ENCODE measurements around the gene GTSE1.

The GTSE1 gene

GRCh38 chr22:46350646-46351045 lies 54.0 kb downstream of the GTSE1 start:
- Histone ChIP-seq H3K27ac (ENCODE audit: low read depth, low read length) (no peak overlapping the region), H3K4me1 (ENCODE audit: control insufficient read depth in 1 of 2, insufficient read depth in 2 of 2, low read length in 2 of 2) (no peaks in the 10 kb centered on the region), H3K36me3 (ENCODE audit: control insufficient read depth in 1 of 2, insufficient read depth in 2 of 2, low read length in 2 of 2) (peaks cover 44 to 88% of the 10 kb centered on the region in 2 donors)

DNA sequence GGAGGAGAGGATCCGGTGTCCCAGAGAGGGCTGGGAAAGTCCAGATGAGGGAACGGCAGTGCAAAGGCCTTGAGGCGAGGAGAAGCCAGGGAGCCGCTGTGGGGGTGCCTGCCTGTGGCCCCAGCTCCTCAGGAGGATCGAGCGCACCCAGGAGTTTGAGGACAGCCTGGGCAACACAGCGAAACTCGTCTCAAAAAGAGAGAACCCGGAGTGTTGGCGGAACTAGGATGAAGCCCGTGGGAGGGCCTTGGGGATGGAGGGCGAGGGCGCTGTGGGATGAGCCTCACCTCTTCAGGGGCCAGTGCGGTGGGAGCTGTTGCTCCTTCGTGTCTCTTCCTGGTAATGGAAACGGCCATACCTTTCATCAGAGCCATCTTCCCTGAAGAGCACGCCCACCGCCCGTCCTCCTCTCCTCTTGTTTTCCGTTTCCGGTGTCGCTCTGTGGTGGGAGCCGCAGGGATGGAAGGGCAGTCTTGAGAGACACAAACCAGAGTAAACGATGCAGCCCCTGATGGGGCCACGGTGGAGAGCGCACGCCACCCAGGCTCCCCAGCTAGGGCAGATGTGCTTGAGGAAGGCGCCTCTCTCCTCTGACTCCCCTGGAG lies 54.6 kb downstream of the GTSE1 start:
- H3K4me1 ChIP-seq (ENCODE audit: control insufficient read depth in 1 of 2, insufficient read depth in 2 of 2, low read length in 2 of 2) = no peaks in the 10 kb centered on the region
- H3K36me3 ChIP-seq (ENCODE audit: control insufficient read depth in 1 of 2, insufficient read depth in 2 of 2, low read length in 2 of 2) = peaks cover 46 to 87% of the 10 kb centered on the region in 2 donors
- H3K9me3 ChIP-seq (ENCODE audit: control insufficient read depth in 1 of 2, low read length in 2 of 2) = no peaks in the 10 kb centered on the region
- no peak overlapping the region for H3K9ac ChIP-seq (ENCODE audit: low read depth in 1 of 2, low read length in 2 of 2)
- H3K27ac ChIP-seq (ENCODE audit: low read depth, low read length) = no peak overlapping the region
- no peak overlapping the region for H3K4me3 ChIP-seq (ENCODE audit: low read depth in 1 of 2, low read length in 2 of 2)
- no peaks in the 10 kb centered on the region for H3K27me3 ChIP-seq (ENCODE audit: control insufficient read depth in 1 of 2, insufficient read depth in 2 of 2, low read length in 2 of 2)

More at GRCh38 chr22:46350646-46351045, 54.0 kb downstream of the GTSE1 start:
- H3K9ac ChIP-seq (ENCODE audit: low read depth in 1 of 2, low read length in 2 of 2) = no peak overlapping the region
- no peaks in the 10 kb centered on the region for H3K27me3 ChIP-seq (ENCODE audit: control insufficient read depth in 1 of 2, insufficient read depth in 2 of 2, low read length in 2 of 2)
- no peak overlapping the region for H3K4me3 ChIP-seq (ENCODE audit: low read depth in 1 of 2, low read length in 2 of 2)
- no peaks in the 10 kb centered on the region for H3K9me3 ChIP-seq (ENCODE audit: control insufficient read depth in 1 of 2, low read length in 2 of 2)

DNA sequence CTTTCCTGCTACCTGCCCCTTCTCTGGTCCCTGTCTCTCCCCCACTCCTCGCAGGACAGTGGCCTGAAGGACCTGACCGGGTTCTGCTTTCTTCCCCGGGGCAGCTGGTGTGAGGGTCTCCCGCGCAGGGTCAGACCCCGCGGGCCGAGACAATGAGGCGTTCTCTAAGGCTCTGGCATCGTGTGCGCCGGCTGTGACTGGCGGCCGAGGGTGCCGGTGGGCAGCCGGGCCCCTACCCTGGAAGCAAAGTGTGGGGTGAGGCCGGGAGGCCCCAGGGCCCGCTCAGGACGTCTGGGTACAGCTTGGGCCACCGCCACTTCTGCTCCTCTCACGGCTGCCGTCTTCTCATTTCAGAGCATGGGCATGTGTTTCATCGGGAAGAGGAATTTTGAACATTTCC lies 55.1 kb downstream of the GTSE1 start:
- H3K36me3 ChIP-seq (ENCODE audit: control insufficient read depth in 1 of 2, insufficient read depth in 2 of 2, low read length in 2 of 2) = peaks cover 46 to 82% of the 10 kb centered on the region in 2 donors

GRCh38 chr22:46352276-46352675 lies 55.6 kb downstream of the GTSE1 start:
- Histone ChIP-seq H3K27ac (ENCODE audit: low read depth, low read length) (no peak overlapping the region), H3K9me3 (ENCODE audit: control insufficient read depth in 1 of 2, low read length in 2 of 2) (no peaks in the 10 kb centered on the region), H3K9ac (ENCODE audit: low read depth in 1 of 2, low read length in 2 of 2) (no peak overlapping the region), H3K4me1 (ENCODE audit: control insufficient read depth in 1 of 2, insufficient read depth in 2 of 2, low read length in 2 of 2) (no peaks in the 10 kb centered on the region), H3K4me3 (ENCODE audit: low read depth in 1 of 2, low read length in 2 of 2) (no peak overlapping the region), H3K36me3 (ENCODE audit: control insufficient read depth in 1 of 2, insufficient read depth in 2 of 2, low read length in 2 of 2) (peaks cover 46 to 80% of the 10 kb centered on the region in 2 donors), H3K27me3 (ENCODE audit: control insufficient read depth in 1 of 2, insufficient read depth in 2 of 2, low read length in 2 of 2) (no peaks in the 10 kb centered on the region)

More for the DNA sequence above, 55.1 kb downstream of the GTSE1 start:
- Histone ChIP-seq H3K4me3 (ENCODE audit: low read depth in 1 of 2, low read length in 2 of 2) (no peak overlapping the region), H3K27me3 (ENCODE audit: control insufficient read depth in 1 of 2, insufficient read depth in 2 of 2, low read length in 2 of 2) (no peaks in the 10 kb centered on the region), H3K4me1 (ENCODE audit: control insufficient read depth in 1 of 2, insufficient read depth in 2 of 2, low read length in 2 of 2) (no peaks in the 10 kb centered on the region), H3K9ac (ENCODE audit: low read depth in 1 of 2, low read length in 2 of 2) (no peak overlapping the region), H3K9me3 (ENCODE audit: control insufficient read depth in 1 of 2, low read length in 2 of 2) (no peaks in the 10 kb centered on the region), H3K27ac (ENCODE audit: low read depth, low read length) (no peak overlapping the region)

DNA sequence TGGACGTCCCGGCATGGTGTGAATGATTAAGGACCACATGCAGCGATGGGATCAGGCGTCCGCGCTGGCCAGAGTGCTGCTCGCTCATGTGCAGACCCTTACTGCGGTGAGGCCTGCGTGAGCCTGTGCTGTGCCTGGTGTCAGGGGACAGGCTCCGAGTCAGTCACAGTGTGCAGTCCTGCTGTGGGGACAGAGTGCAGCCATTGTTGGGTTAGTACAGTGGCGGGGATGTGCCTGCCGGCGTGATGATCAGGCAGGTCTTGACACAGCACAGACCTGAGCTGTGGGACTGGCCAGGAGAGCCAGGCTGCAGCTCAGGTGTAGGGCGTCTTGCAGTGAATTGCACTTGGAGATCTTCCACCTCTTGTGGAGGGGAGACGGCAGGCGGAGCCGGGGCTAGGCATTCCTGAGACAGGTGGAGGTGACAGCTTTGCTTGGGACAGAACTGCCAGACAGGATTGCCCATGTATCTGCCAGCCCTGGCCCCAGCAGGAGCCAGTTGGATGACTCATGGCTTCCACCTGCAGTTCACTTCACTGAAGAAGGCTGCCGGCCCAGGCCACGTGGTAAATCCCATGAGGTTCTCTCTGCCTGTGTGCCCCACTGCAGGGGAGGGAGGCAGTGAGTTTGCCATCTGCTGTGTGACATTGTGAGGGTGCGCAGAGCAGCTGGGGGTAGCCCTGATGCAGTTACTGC lies 56.2 kb downstream of the GTSE1 start:
- no peak overlapping the region for H3K27ac ChIP-seq (ENCODE audit: low read depth, low read length)
- H3K36me3 ChIP-seq (ENCODE audit: control insufficient read depth in 1 of 2, insufficient read depth in 2 of 2, low read length in 2 of 2) = peaks cover 44 to 76% of the 10 kb centered on the region in 2 donors
- no peaks in the 10 kb centered on the region for H3K4me1 ChIP-seq (ENCODE audit: control insufficient read depth in 1 of 2, insufficient read depth in 2 of 2, low read length in 2 of 2)
- H3K4me3 ChIP-seq (ENCODE audit: low read depth in 1 of 2, low read length in 2 of 2) = no peak overlapping the region
- H3K27me3 ChIP-seq (ENCODE audit: control insufficient read depth in 1 of 2, insufficient read depth in 2 of 2, low read length in 2 of 2) = no peaks in the 10 kb centered on the region
- H3K9ac ChIP-seq (ENCODE audit: low read depth in 1 of 2, low read length in 2 of 2) = no peak overlapping the region
- H3K9me3 ChIP-seq (ENCODE audit: control insufficient read depth in 1 of 2, low read length in 2 of 2) = no peaks in the 10 kb centered on the region

DNA sequence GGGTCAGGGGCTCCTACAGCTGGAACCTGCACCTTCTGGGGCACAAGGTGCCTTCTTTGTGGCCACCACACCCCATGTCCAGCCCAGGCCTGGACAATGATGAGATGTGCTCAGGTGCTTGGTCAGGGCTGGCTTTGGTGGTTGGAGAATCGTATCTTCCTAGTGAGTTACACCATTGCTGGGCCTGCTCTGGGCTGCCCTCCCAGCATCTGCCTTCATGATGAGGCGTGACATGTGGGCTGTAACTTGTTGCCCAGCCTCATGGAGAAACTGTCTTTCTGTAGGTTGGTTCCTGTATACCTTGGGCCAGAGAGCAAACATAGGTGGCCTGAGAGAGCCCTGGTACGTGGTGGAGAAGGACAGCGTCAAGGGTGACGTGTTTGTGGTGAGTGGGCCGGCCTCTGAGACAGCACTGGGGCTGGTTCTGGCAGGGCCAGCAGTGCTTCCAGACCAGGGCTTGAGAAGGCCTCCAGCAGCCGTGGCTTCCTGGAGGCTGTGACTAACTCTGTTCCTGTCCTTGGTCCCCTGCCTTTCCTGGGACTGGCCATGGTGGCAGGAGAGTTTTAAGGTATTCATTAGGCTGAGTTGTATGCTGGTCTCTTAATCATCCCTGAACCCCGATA lies 56.9 kb downstream of the GTSE1 start:
- no peak overlapping the region for H3K27ac ChIP-seq (ENCODE audit: low read depth, low read length)
- H3K4me1 ChIP-seq (ENCODE audit: control insufficient read depth in 1 of 2, insufficient read depth in 2 of 2, low read length in 2 of 2) = no peaks in the 10 kb centered on the region
- H3K9me3 ChIP-seq (ENCODE audit: control insufficient read depth in 1 of 2, low read length in 2 of 2) = no peaks in the 10 kb centered on the region
- H3K4me3 ChIP-seq (ENCODE audit: low read depth in 1 of 2, low read length in 2 of 2) = no peak overlapping the region
- H3K27me3 ChIP-seq (ENCODE audit: control insufficient read depth in 1 of 2, insufficient read depth in 2 of 2, low read length in 2 of 2) = no peaks in the 10 kb centered on the region
- no peak overlapping the region for H3K9ac ChIP-seq (ENCODE audit: low read depth in 1 of 2, low read length in 2 of 2)
- H3K36me3 ChIP-seq (ENCODE audit: control insufficient read depth in 1 of 2, insufficient read depth in 2 of 2, low read length in 2 of 2) = peaks cover 39 to 77% of the 10 kb centered on the region in 2 donors

DNA sequence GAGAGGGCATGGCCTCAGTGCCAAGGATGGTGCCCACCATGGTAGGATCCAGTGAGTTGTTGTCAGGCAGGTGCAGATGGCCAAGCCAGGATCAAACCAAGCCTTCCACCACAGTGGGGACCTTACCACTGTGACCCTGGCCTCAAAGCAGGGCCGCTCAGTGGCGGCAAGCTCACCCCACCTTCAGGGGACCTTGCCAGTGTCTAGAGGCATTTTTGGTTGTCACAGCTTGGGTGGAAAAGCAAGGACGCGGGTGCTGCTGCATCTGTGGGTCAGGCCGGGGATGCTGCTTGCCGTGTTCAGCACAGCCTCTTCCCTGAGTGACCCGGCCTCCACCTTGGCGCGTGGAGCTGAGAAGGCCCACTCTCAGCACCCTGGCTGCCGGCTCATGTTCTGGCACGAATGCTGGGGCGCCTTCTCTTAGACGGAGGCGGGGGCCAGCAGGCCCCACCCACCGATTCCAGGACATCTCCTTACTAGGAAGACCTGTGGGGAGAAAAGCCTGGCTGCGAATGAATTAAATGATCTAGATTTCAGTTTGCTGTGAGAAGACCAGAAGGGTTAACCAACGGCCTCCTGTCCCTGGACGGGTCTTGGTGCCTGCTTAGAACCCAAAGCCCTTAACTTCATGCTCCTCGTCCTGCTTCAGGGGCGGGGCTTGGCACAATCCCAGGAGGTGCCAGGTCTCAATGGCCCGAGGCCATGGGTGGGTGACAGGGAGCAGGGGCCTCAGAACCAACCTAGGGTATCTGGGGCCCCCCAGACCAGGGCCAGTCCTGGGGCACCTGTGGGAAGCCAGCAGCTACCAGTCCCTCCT lies 57.7 kb downstream of the GTSE1 start:
- Histone ChIP-seq H3K9ac (ENCODE audit: low read depth in 1 of 2, low read length in 2 of 2) (no peak overlapping the region), H3K4me3 (ENCODE audit: low read depth in 1 of 2, low read length in 2 of 2) (no peak overlapping the region), H3K27me3 (ENCODE audit: control insufficient read depth in 1 of 2, insufficient read depth in 2 of 2, low read length in 2 of 2) (no peaks in the 10 kb centered on the region), H3K27ac (ENCODE audit: low read depth, low read length) (no peak overlapping the region), H3K36me3 (ENCODE audit: control insufficient read depth in 1 of 2, insufficient read depth in 2 of 2, low read length in 2 of 2) (peaks cover 39 to 73% of the 10 kb centered on the region in 2 donors), H3K9me3 (ENCODE audit: control insufficient read depth in 1 of 2, low read length in 2 of 2) (no peaks in the 10 kb centered on the region), H3K4me1 (ENCODE audit: control insufficient read depth in 1 of 2, insufficient read depth in 2 of 2, low read length in 2 of 2) (no peaks in the 10 kb centered on the region)

DNA sequence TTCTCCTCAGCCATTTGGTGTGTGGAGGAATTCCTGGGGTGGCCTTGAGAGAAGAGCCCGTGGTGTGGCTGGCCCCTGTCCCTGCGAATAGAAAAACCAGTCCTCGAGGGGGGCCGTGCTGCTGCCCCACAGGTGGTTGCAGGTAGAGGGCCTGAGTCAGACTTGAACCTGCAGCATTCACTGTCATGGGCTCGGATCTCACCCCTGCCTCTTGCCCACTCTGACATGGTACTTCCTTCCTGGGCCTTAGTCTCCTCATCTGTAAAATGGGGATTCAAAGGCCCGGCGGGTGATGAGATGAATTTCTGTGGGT lies 58.3 kb downstream of the GTSE1 start:
- Histone ChIP-seq H3K4me3 (ENCODE audit: low read depth in 1 of 2, low read length in 2 of 2) (no peak overlapping the region), H3K36me3 (ENCODE audit: control insufficient read depth in 1 of 2, insufficient read depth in 2 of 2, low read length in 2 of 2) (peaks cover 39 to 69% of the 10 kb centered on the region in 2 donors), H3K27ac (ENCODE audit: low read depth, low read length) (no peak overlapping the region), H3K9ac (ENCODE audit: low read depth in 1 of 2, low read length in 2 of 2) (no peak overlapping the region), H3K9me3 (ENCODE audit: control insufficient read depth in 1 of 2, low read length in 2 of 2) (no peaks in the 10 kb centered on the region), H3K27me3 (ENCODE audit: control insufficient read depth in 1 of 2, insufficient read depth in 2 of 2, low read length in 2 of 2) (no peaks in the 10 kb centered on the region), H3K4me1 (ENCODE audit: control insufficient read depth in 1 of 2, insufficient read depth in 2 of 2, low read length in 2 of 2) (no peaks in the 10 kb centered on the region)

DNA sequence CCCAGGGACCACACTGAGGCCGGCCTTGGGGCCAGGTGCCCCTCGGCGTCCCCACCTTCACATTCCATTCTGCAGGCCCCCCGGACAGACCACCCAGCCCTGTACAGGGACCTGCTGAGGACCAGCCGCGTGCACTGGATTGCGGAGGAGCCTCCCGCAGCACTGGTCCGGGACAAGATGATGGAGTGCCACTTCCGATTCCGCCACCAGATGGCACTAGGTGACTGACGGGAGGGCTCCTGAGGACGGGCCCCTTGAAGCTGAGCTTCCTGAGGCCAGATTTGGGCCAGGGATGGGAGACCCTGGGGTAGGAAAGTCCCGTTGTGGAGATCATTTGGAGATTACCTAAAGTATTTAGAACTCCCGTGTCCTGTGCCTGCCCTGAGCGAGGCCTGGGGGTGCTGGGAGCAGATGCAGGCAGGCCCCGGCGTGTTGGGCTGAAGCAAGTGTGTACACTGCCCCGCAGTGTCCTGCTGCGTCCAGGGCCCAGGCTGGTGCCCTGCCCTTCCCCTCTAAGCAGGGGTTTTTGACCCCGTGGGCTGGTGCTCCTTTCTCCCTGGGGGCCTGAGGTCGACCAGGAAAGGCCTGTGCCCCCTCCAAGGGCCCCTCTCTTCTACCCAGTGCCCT lies 58.8 kb downstream of the GTSE1 start:
- Histone ChIP-seq H3K9me3 (ENCODE audit: control insufficient read depth in 1 of 2, low read length in 2 of 2) (no peaks in the 10 kb centered on the region), H3K27ac (ENCODE audit: low read depth, low read length) (no peak overlapping the region), H3K4me3 (ENCODE audit: low read depth in 1 of 2, low read length in 2 of 2) (no peak overlapping the region), H3K27me3 (ENCODE audit: control insufficient read depth in 1 of 2, insufficient read depth in 2 of 2, low read length in 2 of 2) (no peaks in the 10 kb centered on the region), H3K4me1 (ENCODE audit: control insufficient read depth in 1 of 2, insufficient read depth in 2 of 2, low read length in 2 of 2) (no peaks in the 10 kb centered on the region), H3K9ac (ENCODE audit: low read depth in 1 of 2, low read length in 2 of 2) (no peak overlapping the region), H3K36me3 (ENCODE audit: control insufficient read depth in 1 of 2, insufficient read depth in 2 of 2, low read length in 2 of 2) (peaks cover 34 to 66% of the 10 kb centered on the region in 2 donors)

Data from duodenal mucosa (tissue), 2 donors.